Esophagus muscularis mucosa (tissue), 4 donors: Measurements from ENCODE around the gene FAM107B. TPM values are rescaled to one million over a fixed set of nuclear protein-coding genes. Genes with fewer than 3 reads are reported as not detected.

ENCODE experiments used
- DNase-seq: peaks from one replicate; pipeline ENCODE4 v3.0.0-alpha.2; 2017; ENCODE audit errors: extremely low spot score
- H3K27ac ChIP-seq, 4 donors: fragments of 200-600 bp; sonication (generic); replicated peaks in 1 of 4; 1 replicate in 3 of 4; 2 replicates in 1 of 4; pipeline ENCODE4 v1.5.1; 2016 to 2019; ENCODE audit warnings: mild to moderate bottlenecking in 1 of 4
- H3K27me3 ChIP-seq, 4 donors: fragments of 200-600 bp; sonication (generic); one replicate each; pipeline versions ENCODE4 v1.5.1 to v1.6.0; 2016 to 2019
- H3K36me3 ChIP-seq, 4 donors: fragments of 200-600 bp; sonication (generic); one replicate each; pipeline ENCODE4 v1.5.1; 2016 to 2019
- H3K4me1 ChIP-seq, 4 donors: fragments of 200-600 bp; sonication (generic); one replicate each; pipeline ENCODE4 v1.5.1; 2016 to 2019
- H3K4me3 ChIP-seq, 4 donors: fragments of 200-600 bp; sonication (generic); 1 replicate in 2 of 4; 2 replicates in 2 of 4; pipeline ENCODE4 v1.5.1; 2016 to 2019; ENCODE audit warnings: mild to moderate bottlenecking in 4 of 4, moderate library complexity in 1 of 4
- H3K9me3 ChIP-seq, 4 donors: fragments of 200-600 bp; sonication (generic); 1 replicate in 3 of 4; 2 replicates in 1 of 4; pipeline ENCODE4 v1.5.1; 2016 to 2019
- CTCF ChIP-seq, 3 experiments: fragments of 200-600 bp in 2 of 3; fragments of 450-650 bp in 1 of 3; sonication (generic) in 2 of 3; IDR thresholded peaks; one replicate each; pipeline ENCODE4 v1.5.1; 2017 to 2019; ENCODE audit warnings: antibody characterized with exemption in 3 of 3, mild to moderate bottlenecking in 2 of 3, moderate library complexity in 1 of 3
- EP300 ChIP-seq: sonication (generic); formaldehyde crosslinking; IDR thresholded peaks from one replicate; pipeline ENCODE4 v1.6.1; 2017; ENCODE audit warnings: antibody characterized with exemption
- POLR2A ChIP-seq: fragments of 450-650 bp; IDR thresholded peaks from one replicate; pipeline ENCODE4 v1.6.1; 2017; ENCODE audit warnings: antibody characterized with exemption, moderate library complexity, mild to moderate bottlenecking, low read depth
- POLR2AphosphoS5 ChIP-seq, 2 donors: sonication (generic); formaldehyde crosslinking; IDR thresholded peaks; one replicate each; pipeline ENCODE4 v1.6.1; 2017; ENCODE audit warnings: antibody characterized with exemption in 2 of 2
- WGBS: methylation state at CpG from one replicate; pipeline ENCODE4 v1.1.5; 2018; 5-methylcytosine and 5-hydroxymethylcytosine counted together
- intact Hi-C: fragments of 100-400 bp; cut with DNase I; formaldehyde crosslinking; loops from one replicate; pipeline ENCODE4 v1.15.1; 2023
- total RNA-seq, 4 donors: library from RNA; depleted of rRNA; stranded (reverse); fragments of >200 nt; gene quantifications; one replicate each; pipeline versions ENCODE4 v1.1.0 to v1.2.1, GENCODE V29; 2016

The FAM107B gene
- total RNA-seq, 4 donors from 2014 or later, result 7.5 to 14.1 (median 9.4) TPM

GRCh38 chr10:14477408-14477710 is 297.3 kb downstream of the FAM107B start:
- TF ChIP-seq POLR2A (no peak), CTCF (IDR thresholded peaks at IDR 0.05) (no peak), EP300 (no peak), POLR2AphosphoS5 (IDR thresholded peaks at IDR 0.05) (no peak)

GRCh38 chr10:14476641-14477407 is 297.9 kb downstream of the FAM107B start:
- Histone ChIP-seq H3K9me3 (no peaks in the 10 kb centered on the region), H3K27ac (no peak overlapping the region), H3K27me3 (no peaks in the 10 kb centered on the region), H3K4me1 (peaks cover 0 to 18% (median 16%) of the 10 kb centered on the region in 4 donors), H3K4me3 (no peak overlapping the region), H3K36me3 (no peaks in the 10 kb centered on the region)
- TF ChIP-seq POLR2AphosphoS5 (IDR thresholded peaks at IDR 0.05), result no peak
- no peak for TF ChIP-seq CTCF (IDR thresholded peaks at IDR 0.05)
- no peak for TF ChIP-seq EP300
- TF ChIP-seq POLR2A, result no peak
- no peak for DNase-seq
- intact Hi-C loops, result loop anchor here (2.0 to 5.0 kb wide), 2 partner anchors 280 to 690 kb away; no protein-coding TSS in a partner anchor
- WGBS, result 91% methylated on average over 9 of the region's 9 CpGs

More at GRCh38 chr10:14477408-14477710, 297.3 kb downstream of the FAM107B start:
- DNase-seq, result no peak
- WGBS, result 68% methylated on average over 4 of the region's 4 CpGs
- Histone ChIP-seq H3K9me3 (no peaks in the 10 kb centered on the region), H3K27me3 (no peaks in the 10 kb centered on the region), H3K36me3 (no peaks in the 10 kb centered on the region), H3K27ac (no peak overlapping the region), H3K4me3 (no peak overlapping the region), H3K4me1 (peaks cover 0 to 19% (median 16%) of the 10 kb centered on the region in 4 donors)
- intact Hi-C loops, result loop anchor here (2.0 to 5.0 kb wide), 2 partner anchors 280 to 691 kb away; no protein-coding TSS in a partner anchor

- Histone ChIP-seq H3K4me1 (peaks cover 0 to 10% (median 9%) of the 10 kb centered on the region in 4 donors), H3K9me3 (no peaks in the 10 kb centered on the region), H3K4me3 (no peak overlapping the region), H3K36me3 (no peaks in the 10 kb centered on the region), H3K27ac (no peak overlapping the region), H3K27me3 (no peaks in the 10 kb centered on the region)
- TF ChIP-seq CTCF (IDR thresholded peaks at IDR 0.05), result no peak
- TF ChIP-seq POLR2A, result no peak
- TF ChIP-seq POLR2AphosphoS5 (IDR thresholded peaks at IDR 0.05), result no peak
- TF ChIP-seq EP300, result no peak
- no peak for DNase-seq
- 88% methylated on average over 5 of the region's 5 CpGs for WGBS
- intact Hi-C loops, result loop anchor here (2.0 to 5.0 kb wide), 2 partner anchors 279 to 689 kb away; no protein-coding TSS in a partner anchor
These were observed 298.7 kb downstream of the FAM107B start for GRCh38 chr10:14476006-14476405.

- no peak for TF ChIP-seq EP300
- no peak for TF ChIP-seq CTCF (IDR thresholded peaks at IDR 0.05)
- no peak for TF ChIP-seq POLR2A
- TF ChIP-seq POLR2AphosphoS5 (IDR thresholded peaks at IDR 0.05), result no peak
- DNase-seq, result no peak
- intact Hi-C loops, result loop anchor here (5.0 kb wide), 1 partner anchor 277 kb away; no protein-coding TSS in a partner anchor
- Histone ChIP-seq H3K36me3 (no peaks in the 10 kb centered on the region), H3K9me3 (no peaks in the 10 kb centered on the region), H3K4me1 (peaks cover 0 to 10% (median 9%) of the 10 kb centered on the region in 4 donors), H3K27ac (no peak overlapping the region), H3K4me3 (no peak overlapping the region), H3K27me3 (no peaks in the 10 kb centered on the region)
- 80% methylated on average over 3 of the region's 3 CpGs for WGBS
These were observed 300.0 kb downstream of the FAM107B start for GRCh38 chr10:14474656-14475055.
